ENCODE results near the gene PCCA. TPM values are rescaled to one million over a fixed set of nuclear protein-coding genes. Genes with fewer than 3 reads are reported as not detected.

The PCCA gene
- total and polyA plus RNA-seq, 2 experiments from 2014 or later, result 41.9 to 46.6 TPM

- Histone ChIP-seq H3K27me3 (ENCODE audit: insufficient read depth) (no peaks in the 10 kb centered on the region), H4K20me1 (replicated peaks; ENCODE audit: insufficient read depth) (no peaks in the 10 kb centered on the region), H3F3A (replicated peaks; ENCODE audit: low read depth) (no peaks in the 10 kb centered on the region), H3K36me3 (ENCODE audit: insufficient read depth) (no peaks in the 10 kb centered on the region), H3K79me2 (replicated peaks; ENCODE audit: insufficient read depth) (peaks cover 6% of the 10 kb centered on the region; the same call in 1 of the 2 replicates), H2AFZ (no peak overlapping the region), H3K4me1 (ENCODE audit: insufficient read depth) (peaks cover 33% of the 10 kb centered on the region), H3K4me2 (no peak overlapping the region), H3K27ac (ENCODE audit: low read depth) (no peak overlapping the region), H3K9me2 (ENCODE audit: insufficient read depth) (no peaks in the 10 kb centered on the region), H3K4me3 (no peak overlapping the region)
- TF ChIP-seq, protein P1, sequence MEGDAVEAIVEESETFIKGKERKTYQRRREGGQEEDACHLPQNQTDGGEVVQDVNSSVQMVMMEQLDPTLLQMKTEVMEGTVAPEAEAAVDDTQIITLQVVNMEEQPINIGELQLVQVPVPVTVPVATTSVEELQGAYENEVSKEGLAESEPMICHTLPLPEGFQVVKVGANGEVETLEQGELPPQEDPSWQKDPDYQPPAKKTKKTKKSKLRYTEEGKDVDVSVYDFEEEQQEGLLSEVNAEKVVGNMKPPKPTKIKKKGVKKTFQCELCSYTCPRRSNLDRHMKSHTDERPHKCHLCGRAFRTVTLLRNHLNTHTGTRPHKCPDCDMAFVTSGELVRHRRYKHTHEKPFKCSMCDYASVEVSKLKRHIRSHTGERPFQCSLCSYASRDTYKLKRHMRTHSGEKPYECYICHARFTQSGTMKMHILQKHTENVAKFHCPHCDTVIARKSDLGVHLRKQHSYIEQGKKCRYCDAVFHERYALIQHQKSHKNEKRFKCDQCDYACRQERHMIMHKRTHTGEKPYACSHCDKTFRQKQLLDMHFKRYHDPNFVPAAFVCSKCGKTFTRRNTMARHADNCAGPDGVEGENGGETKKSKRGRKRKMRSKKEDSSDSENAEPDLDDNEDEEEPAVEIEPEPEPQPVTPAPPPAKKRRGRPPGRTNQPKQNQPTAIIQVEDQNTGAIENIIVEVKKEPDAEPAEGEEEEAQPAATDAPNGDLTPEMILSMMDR (conservative IDR thresholded peaks at IDR 0.05; ENCODE audit: low read depth in 2 of 2), result peak; percentile 62 to 65
- TF ChIP-seq JUNB (IDR thresholded peaks at IDR 0.05; ENCODE audit: unreplicated experiment), result no peak
- no peak for TF ChIP-seq EZH2phosphoT487 (IDR thresholded peaks at IDR 0.05; ENCODE audit: unreplicated experiment)
- TF ChIP-seq EZH2 (IDR thresholded peaks at IDR 0.05; ENCODE audit: low read depth, unreplicated experiment), result no peak
- Mint-ChIP-seq H3K27ac (no peak overlapping the region), H3K9me3 (no peaks in the 10 kb centered on the region), H3K4me1 (peaks cover 44% of the 10 kb centered on the region), H3K27me3 (ENCODE audit: insufficient read depth, low read depth, poor library complexity) (no peaks in the 10 kb centered on the region), H3K4me3 (no peak overlapping the region), H3K36me3 (ENCODE audit: low read depth) (peaks cover 3% of the 10 kb centered on the region; the same call in 1 of the 3 replicates)
- ATAC-seq (no peak), DNase-seq (ENCODE audit: low spot score) (peak; percentile 51)
Observed at GRCh38 chr13:100235311-100235901, 146.5 kb downstream of the PCCA start.

DNA sequence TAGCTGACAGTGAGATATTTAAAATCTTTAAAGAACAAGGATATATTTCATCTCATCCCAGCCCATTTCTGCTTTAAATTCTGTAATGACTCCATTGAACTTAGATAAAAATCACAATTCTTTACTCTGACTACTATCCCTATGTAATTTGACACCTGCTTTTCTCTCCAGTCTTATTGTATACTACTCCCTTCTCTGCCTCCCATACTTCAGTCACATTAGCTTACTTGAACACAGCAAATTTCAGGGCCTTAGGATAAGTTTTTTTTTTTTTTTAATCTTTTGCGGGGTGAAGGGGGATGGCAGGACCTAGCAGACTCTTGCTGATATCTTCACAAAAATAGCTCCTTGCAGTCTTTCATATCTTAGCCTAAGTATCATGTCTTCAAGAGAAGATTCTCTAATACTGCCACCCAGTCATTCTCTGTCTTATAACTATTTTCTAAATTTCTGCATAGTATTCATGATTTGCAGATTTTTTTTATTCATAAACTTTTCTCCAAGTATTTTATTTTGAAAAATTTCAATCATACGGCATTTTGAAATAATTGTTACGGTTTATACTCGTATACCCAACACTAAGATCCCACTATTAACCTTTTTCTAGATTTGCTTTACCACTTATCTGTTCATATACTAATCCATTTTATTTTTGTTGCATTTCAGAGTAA is 151.4 kb downstream of the PCCA start:
- Histone ChIP-seq H3K9me2 (ENCODE audit: insufficient read depth) (no peaks in the 10 kb centered on the region), H3K4me2 (peak overlapping the region; percentile 3; the same call in 1 of the 2 replicates), H3F3A (replicated peaks; ENCODE audit: low read depth) (no peaks in the 10 kb centered on the region), H3K4me1 (ENCODE audit: insufficient read depth) (peaks cover 44% of the 10 kb centered on the region), H3K27ac (ENCODE audit: low read depth) (no peak overlapping the region), H3K4me3 (no peak overlapping the region), H4K20me1 (replicated peaks; ENCODE audit: insufficient read depth) (no peaks in the 10 kb centered on the region), H3K27me3 (ENCODE audit: insufficient read depth) (no peaks in the 10 kb centered on the region), H2AFZ (no peak overlapping the region), H3K36me3 (ENCODE audit: insufficient read depth) (no peaks in the 10 kb centered on the region), H3K79me2 (replicated peaks; ENCODE audit: insufficient read depth) (no peaks in the 10 kb centered on the region)
- Mint-ChIP-seq H3K9me3 (no peaks in the 10 kb centered on the region), H3K4me3 (no peak overlapping the region), H3K36me3 (ENCODE audit: low read depth) (peaks cover 3% of the 10 kb centered on the region; the same call in 1 of the 3 replicates), H3K27me3 (ENCODE audit: insufficient read depth, low read depth, poor library complexity) (peaks cover 5% of the 10 kb centered on the region), H3K4me1 (peaks cover 44% of the 10 kb centered on the region), H3K27ac (no peak overlapping the region; the same call in 1 of the 2 replicates)
- TF ChIP-seq EZH2phosphoT487 (IDR thresholded peaks at IDR 0.05; ENCODE audit: unreplicated experiment), result no peak
- TF ChIP-seq, protein P2, sequence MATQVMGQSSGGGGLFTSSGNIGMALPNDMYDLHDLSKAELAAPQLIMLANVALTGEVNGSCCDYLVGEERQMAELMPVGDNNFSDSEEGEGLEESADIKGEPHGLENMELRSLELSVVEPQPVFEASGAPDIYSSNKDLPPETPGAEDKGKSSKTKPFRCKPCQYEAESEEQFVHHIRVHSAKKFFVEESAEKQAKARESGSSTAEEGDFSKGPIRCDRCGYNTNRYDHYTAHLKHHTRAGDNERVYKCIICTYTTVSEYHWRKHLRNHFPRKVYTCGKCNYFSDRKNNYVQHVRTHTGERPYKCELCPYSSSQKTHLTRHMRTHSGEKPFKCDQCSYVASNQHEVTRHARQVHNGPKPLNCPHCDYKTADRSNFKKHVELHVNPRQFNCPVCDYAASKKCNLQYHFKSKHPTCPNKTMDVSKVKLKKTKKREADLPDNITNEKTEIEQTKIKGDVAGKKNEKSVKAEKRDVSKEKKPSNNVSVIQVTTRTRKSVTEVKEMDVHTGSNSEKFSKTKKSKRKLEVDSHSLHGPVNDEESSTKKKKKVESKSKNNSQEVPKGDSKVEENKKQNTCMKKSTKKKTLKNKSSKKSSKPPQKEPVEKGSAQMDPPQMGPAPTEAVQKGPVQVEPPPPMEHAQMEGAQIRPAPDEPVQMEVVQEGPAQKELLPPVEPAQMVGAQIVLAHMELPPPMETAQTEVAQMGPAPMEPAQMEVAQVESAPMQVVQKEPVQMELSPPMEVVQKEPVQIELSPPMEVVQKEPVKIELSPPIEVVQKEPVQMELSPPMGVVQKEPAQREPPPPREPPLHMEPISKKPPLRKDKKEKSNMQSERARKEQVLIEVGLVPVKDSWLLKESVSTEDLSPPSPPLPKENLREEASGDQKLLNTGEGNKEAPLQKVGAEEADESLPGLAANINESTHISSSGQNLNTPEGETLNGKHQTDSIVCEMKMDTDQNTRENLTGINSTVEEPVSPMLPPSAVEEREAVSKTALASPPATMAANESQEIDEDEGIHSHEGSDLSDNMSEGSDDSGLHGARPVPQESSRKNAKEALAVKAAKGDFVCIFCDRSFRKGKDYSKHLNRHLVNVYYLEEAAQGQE (IDR thresholded peaks at IDR 0.05; ENCODE audit: unreplicated experiment), result no peak
- no peak for TF ChIP-seq NANOG (IDR thresholded peaks at IDR 0.05; ENCODE audit: borderline replicate concordance)
- DNase-seq (ENCODE audit: low spot score) (no peak), ATAC-seq (peak; percentile 72)

Data from GM23338 (cell line).